Liver (tissue), 3 donors: ENCODE results near the gene TGM6.

Experiments used
- FOXA1 ChIP-seq: IDR thresholded peaks from 2 replicates; pipeline ENCODE4 v1.6.1; 2016; ENCODE audit warnings: antibody characterized with exemption
- JUND ChIP-seq, 2 donors: IDR thresholded peaks; 2 replicates each; pipeline ENCODE4 v1.6.1; 2016; ENCODE audit warnings: antibody characterized with exemption in 2 of 2
- SP1 ChIP-seq: IDR thresholded peaks from 2 replicates; pipeline ENCODE4 v1.6.1; 2018; ENCODE audit warnings: antibody characterized with exemption, mild to moderate bottlenecking
- TAF1 ChIP-seq: conservative IDR thresholded peaks from 2 replicates; pipeline ENCODE4 v1.6.1; 2016; ENCODE audit warnings: antibody characterized with exemption, mild to moderate bottlenecking
- YY1 ChIP-seq: IDR thresholded peaks from 2 replicates; pipeline ENCODE4 v1.6.1; 2016; ENCODE audit warnings: antibody characterized with exemption, mild to moderate bottlenecking
- TF ChIP-seq, protein P1 (sequence below): fragments of 150-350 bp; IDR thresholded peaks from 2 replicates; pipeline ENCODE4 v1.5.1; 2017; ENCODE audit warnings: improper control_type of control experiment, low read depth, low read length; ENCODE audit not compliant: missing input control
- TF ChIP-seq, protein P2 (sequence below): IDR thresholded peaks from 2 replicates; pipeline ENCODE4 v1.6.1; 2016; ENCODE audit warnings: antibody characterized with exemption
- TF ChIP-seq, protein P3 (sequence below): IDR thresholded peaks from 2 replicates; pipeline ENCODE4 v1.6.1; 2016; ENCODE audit warnings: antibody characterized with exemption, mild to moderate bottlenecking
- donor health status: healthy.
- donor health status: healthy.

DNA sequence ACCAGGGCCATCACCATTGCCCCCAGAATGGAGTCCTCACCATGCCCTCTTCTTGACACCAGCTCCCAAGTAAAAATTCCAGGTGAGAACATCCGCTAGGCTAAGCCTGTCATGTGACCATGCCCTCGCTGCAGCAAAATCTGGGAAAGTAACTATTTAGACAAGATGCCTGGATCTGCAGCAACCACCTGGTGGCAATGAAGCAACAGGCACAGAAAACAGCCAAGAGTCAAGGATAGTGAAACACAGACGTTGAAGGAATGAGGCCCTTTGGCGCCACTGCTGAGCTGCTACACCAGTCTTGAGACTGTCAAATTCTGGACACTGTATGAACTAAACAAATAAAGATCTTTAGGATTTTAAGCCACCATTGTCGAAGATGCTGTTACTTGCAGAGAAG is 30.1 kb upstream of the TGM6 start:
- TF ChIP-seq, protein P1, sequence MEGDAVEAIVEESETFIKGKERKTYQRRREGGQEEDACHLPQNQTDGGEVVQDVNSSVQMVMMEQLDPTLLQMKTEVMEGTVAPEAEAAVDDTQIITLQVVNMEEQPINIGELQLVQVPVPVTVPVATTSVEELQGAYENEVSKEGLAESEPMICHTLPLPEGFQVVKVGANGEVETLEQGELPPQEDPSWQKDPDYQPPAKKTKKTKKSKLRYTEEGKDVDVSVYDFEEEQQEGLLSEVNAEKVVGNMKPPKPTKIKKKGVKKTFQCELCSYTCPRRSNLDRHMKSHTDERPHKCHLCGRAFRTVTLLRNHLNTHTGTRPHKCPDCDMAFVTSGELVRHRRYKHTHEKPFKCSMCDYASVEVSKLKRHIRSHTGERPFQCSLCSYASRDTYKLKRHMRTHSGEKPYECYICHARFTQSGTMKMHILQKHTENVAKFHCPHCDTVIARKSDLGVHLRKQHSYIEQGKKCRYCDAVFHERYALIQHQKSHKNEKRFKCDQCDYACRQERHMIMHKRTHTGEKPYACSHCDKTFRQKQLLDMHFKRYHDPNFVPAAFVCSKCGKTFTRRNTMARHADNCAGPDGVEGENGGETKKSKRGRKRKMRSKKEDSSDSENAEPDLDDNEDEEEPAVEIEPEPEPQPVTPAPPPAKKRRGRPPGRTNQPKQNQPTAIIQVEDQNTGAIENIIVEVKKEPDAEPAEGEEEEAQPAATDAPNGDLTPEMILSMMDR: no peak
- TF ChIP-seq, protein P2, sequence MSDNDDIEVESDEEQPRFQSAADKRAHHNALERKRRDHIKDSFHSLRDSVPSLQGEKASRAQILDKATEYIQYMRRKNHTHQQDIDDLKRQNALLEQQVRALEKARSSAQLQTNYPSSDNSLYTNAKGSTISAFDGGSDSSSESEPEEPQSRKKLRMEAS: no peak
- TF ChIP-seq TAF1: no peak
- no peak for TF ChIP-seq SP1
- TF ChIP-seq YY1: no peak
- no peak for TF ChIP-seq JUND (IDR thresholded peaks at IDR 0.05)
- TF ChIP-seq, protein P3, sequence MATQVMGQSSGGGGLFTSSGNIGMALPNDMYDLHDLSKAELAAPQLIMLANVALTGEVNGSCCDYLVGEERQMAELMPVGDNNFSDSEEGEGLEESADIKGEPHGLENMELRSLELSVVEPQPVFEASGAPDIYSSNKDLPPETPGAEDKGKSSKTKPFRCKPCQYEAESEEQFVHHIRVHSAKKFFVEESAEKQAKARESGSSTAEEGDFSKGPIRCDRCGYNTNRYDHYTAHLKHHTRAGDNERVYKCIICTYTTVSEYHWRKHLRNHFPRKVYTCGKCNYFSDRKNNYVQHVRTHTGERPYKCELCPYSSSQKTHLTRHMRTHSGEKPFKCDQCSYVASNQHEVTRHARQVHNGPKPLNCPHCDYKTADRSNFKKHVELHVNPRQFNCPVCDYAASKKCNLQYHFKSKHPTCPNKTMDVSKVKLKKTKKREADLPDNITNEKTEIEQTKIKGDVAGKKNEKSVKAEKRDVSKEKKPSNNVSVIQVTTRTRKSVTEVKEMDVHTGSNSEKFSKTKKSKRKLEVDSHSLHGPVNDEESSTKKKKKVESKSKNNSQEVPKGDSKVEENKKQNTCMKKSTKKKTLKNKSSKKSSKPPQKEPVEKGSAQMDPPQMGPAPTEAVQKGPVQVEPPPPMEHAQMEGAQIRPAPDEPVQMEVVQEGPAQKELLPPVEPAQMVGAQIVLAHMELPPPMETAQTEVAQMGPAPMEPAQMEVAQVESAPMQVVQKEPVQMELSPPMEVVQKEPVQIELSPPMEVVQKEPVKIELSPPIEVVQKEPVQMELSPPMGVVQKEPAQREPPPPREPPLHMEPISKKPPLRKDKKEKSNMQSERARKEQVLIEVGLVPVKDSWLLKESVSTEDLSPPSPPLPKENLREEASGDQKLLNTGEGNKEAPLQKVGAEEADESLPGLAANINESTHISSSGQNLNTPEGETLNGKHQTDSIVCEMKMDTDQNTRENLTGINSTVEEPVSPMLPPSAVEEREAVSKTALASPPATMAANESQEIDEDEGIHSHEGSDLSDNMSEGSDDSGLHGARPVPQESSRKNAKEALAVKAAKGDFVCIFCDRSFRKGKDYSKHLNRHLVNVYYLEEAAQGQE: no peak
- TF ChIP-seq FOXA1: no peak
